Sigmoid colon (tissue), 7 donors: ENCODE data around the gene MVB12B. TPM values are rescaled to one million over a fixed set of nuclear protein-coding genes. Genes with fewer than 3 reads are reported as not detected.

Source experiments
- DNase-seq: peaks from one replicate; pipeline ENCODE4 v3.0.0-alpha.2; 2019
- H3K27ac ChIP-seq, 4 donors: fragments of 200-600 bp; sonication (generic); one replicate each; pipeline ENCODE4 v1.5.1; 2016 to 2019; ENCODE audit warnings: mild to moderate bottlenecking in 1 of 4
- H3K27me3 ChIP-seq, 3 donors: fragments of 200-600 bp; sonication (generic); one replicate each; pipeline ENCODE4 v1.5.1; 2019; ENCODE audit warnings: mild to moderate bottlenecking in 1 of 3
- H3K36me3 ChIP-seq, 4 donors: fragments of 200-600 bp; sonication (generic); one replicate each; pipeline ENCODE4 v1.5.1; 2016 to 2019
- H3K4me1 ChIP-seq, 4 donors: fragments of 200-600 bp; sonication (generic); one replicate each; pipeline ENCODE4 v1.5.1; 2017 to 2019
- H3K4me3 ChIP-seq, 4 donors: fragments of 200-600 bp; sonication (generic); one replicate each; pipeline ENCODE4 v1.5.1; 2017 to 2019; ENCODE audit warnings: mild to moderate bottlenecking in 2 of 4, moderate library complexity in 1 of 4
- H3K9me3 ChIP-seq, 4 donors: fragments of 200-600 bp in 3 of 4; sonication (generic) in 3 of 4; one replicate each; pipeline versions ENCODE4 v1.5.1 to v1.6.1; 2013 to 2019
- CTCF ChIP-seq, 4 experiments: fragments of 450-650 bp in 3 of 4; fragments of 200-600 bp in 1 of 4; IDR thresholded peaks; one replicate each; pipeline ENCODE4 v1.5.1; 2016 to 2019; ENCODE audit warnings: antibody characterized with exemption in 4 of 4, mild to moderate bottlenecking in 3 of 4, moderate library complexity in 2 of 4
- EP300 ChIP-seq, 4 donors: sonication (generic); formaldehyde crosslinking; IDR thresholded peaks; one replicate each; pipeline ENCODE4 v1.6.1; 2017; ENCODE audit warnings: antibody characterized with exemption in 4 of 4
- POLR2A ChIP-seq, 2 donors: fragments of 450-650 bp; IDR thresholded peaks; one replicate each; pipeline ENCODE4 v1.6.1; 2016; ENCODE audit warnings: antibody characterized with exemption in 2 of 2, mild to moderate bottlenecking in 2 of 2, moderate library complexity in 2 of 2
- POLR2AphosphoS5 ChIP-seq, 4 donors: sonication (generic); formaldehyde crosslinking; IDR thresholded peaks; one replicate each; pipeline ENCODE4 v1.6.1; 2017; ENCODE audit warnings: antibody characterized with exemption in 4 of 4
- WGBS, 2 donors: extraction: QIAGEN DNeasy Blood & Tissue Kit; methylation state at CpG; one replicate each; pipeline ENCODE4 v1.1.7; 2013; 5-methylcytosine and 5-hydroxymethylcytosine counted together
- intact Hi-C: fragments of 100-400 bp; cut with DNase I; formaldehyde crosslinking; loops from one replicate; pipeline ENCODE4 v1.15.1; 2023
- polyA plus RNA-seq, 3 donors: library from polyadenylated mRNA; stranded (reverse); fragments of 200-250 nt; gene quantifications; one replicate each; pipeline ENCODE4 v1.2.3, GENCODE V29; 2013
- total RNA-seq, 4 donors: library from RNA; depleted of rRNA; stranded (reverse); fragments of >200 nt; gene quantifications; one replicate each; pipeline ENCODE4 v1.1.0, GENCODE V29; 2016
- donor health status: healthy with polysubstance abuse.
- donor health status: Bipolar disorder and iron deficiency.
- donor health status: healthy.

The MVB12B gene
- total and polyA plus RNA-seq, 7 donors: 5.1 to 14.4 (median 12.2) TPM

- H3K4me1 ChIP-seq: no peaks in the 10 kb centered on the region
- no peaks in the 10 kb centered on the region for H3K9me3 ChIP-seq
- H3K36me3 ChIP-seq: peaks cover 0 to 10% (median 2%) of the 10 kb centered on the region in 4 donors
- intact Hi-C loops: no loop called here
- WGBS, 2 donors: 87 to 95% methylated on average over 14 of the region's 14 CpGs
- H3K4me3 ChIP-seq: no peak overlapping the region
- no peaks in the 10 kb centered on the region for H3K27me3 ChIP-seq
- H3K27ac ChIP-seq: no peak overlapping the region
- TF ChIP-seq CTCF (IDR thresholded peaks at IDR 0.05) (no peak), EP300 (IDR thresholded peaks at IDR 0.05) (no peak), POLR2AphosphoS5 (IDR thresholded peaks at IDR 0.05) (no peak), POLR2A (IDR thresholded peaks at IDR 0.05) (no peak)
- DNase-seq: peak; percentile 61
These were observed 141.7 kb downstream of the MVB12B start for GRCh38 chr9:126468141-126468825.

- no peak for DNase-seq
- 57 to 84% methylated on average over 12 of the region's 12 CpGs for WGBS, 2 donors
These were observed 143.8 kb downstream of the MVB12B start for GRCh38 chr9:126470241-126470993.

GRCh38 chr9:126471084-126471624 lies 144.5 kb downstream of the MVB12B start:
- H3K4me3 ChIP-seq: no peak overlapping the region
- TF ChIP-seq EP300 (IDR thresholded peaks at IDR 0.05): no peak
- TF ChIP-seq POLR2AphosphoS5 (IDR thresholded peaks at IDR 0.05): no peak
- no peak for TF ChIP-seq POLR2A (IDR thresholded peaks at IDR 0.05)
- no peaks in the 10 kb centered on the region for H3K27me3 ChIP-seq
- H3K9me3 ChIP-seq: no peaks in the 10 kb centered on the region
- H3K27ac ChIP-seq: no peak overlapping the region
- 42 to 80% methylated on average over 17 of the region's 17 CpGs for WGBS, 2 donors
- peaks cover 0 to 7% (median 0%) of the 10 kb centered on the region in 4 donors for H3K4me1 ChIP-seq
- no peak for DNase-seq
- peaks cover 0 to 10% (median 2%) of the 10 kb centered on the region in 4 donors for H3K36me3 ChIP-seq
- intact Hi-C loops: no loop called here

More at GRCh38 chr9:126470241-126470993, 143.8 kb downstream of the MVB12B start:
- TF ChIP-seq POLR2AphosphoS5 (IDR thresholded peaks at IDR 0.05): no peak
- no peak for TF ChIP-seq EP300 (IDR thresholded peaks at IDR 0.05)
- no peak for TF ChIP-seq POLR2A (IDR thresholded peaks at IDR 0.05)
- TF ChIP-seq CTCF (IDR thresholded peaks at IDR 0.05): no peak
- no peaks in the 10 kb centered on the region for H3K9me3 ChIP-seq
- intact Hi-C loops: no loop called here
- no peaks in the 10 kb centered on the region for H3K27me3 ChIP-seq
- peaks cover 0 to 7% (median 0%) of the 10 kb centered on the region in 4 donors for H3K4me1 ChIP-seq
- H3K4me3 ChIP-seq: no peak overlapping the region
- H3K27ac ChIP-seq: no peak overlapping the region
- peaks cover 0 to 10% (median 2%) of the 10 kb centered on the region in 4 donors for H3K36me3 ChIP-seq

GRCh38 chr9:126472198-126472947 lies 145.7 kb downstream of the MVB12B start:
- no peak for TF ChIP-seq POLR2A (IDR thresholded peaks at IDR 0.05)
- no peak for TF ChIP-seq CTCF (IDR thresholded peaks at IDR 0.05)
- TF ChIP-seq POLR2AphosphoS5 (IDR thresholded peaks at IDR 0.05): no peak
- no peak for TF ChIP-seq EP300 (IDR thresholded peaks at IDR 0.05)

More at GRCh38 chr9:126472198-126472947, 145.7 kb downstream of the MVB12B start:
- Histone ChIP-seq H3K9me3 (no peaks in the 10 kb centered on the region), H3K4me1 (peaks cover 0 to 7% (median 0%) of the 10 kb centered on the region in 4 donors), H3K27me3 (no peaks in the 10 kb centered on the region), H3K36me3 (peaks cover 0 to 10% (median 2%) of the 10 kb centered on the region in 4 donors), H3K4me3 (no peak overlapping the region), H3K27ac (no peak overlapping the region)
- 71 to 84% methylated on average over 7 of the region's 7 CpGs for WGBS, 2 donors
- intact Hi-C loops: no loop called here
- no peak for DNase-seq
